VCaP (cell line): Measurements from ENCODE around the gene TRAPPC8.
"Not testable (repeated sequence)": the region's sequence is repeated elsewhere in the genome, so short reads cannot be mapped to it uniquely, and the experiment has no call there.

Experiments used
- H3K27ac ChIP-seq: fragments of 450-650 bp; 2 replicates; pipeline ENCODE4 v1.5.1; 2017
- CTCF ChIP-seq: fragments of 450-650 bp; conservative IDR thresholded peaks from 2 replicates; pipeline ENCODE4 v1.5.1; 2017; ENCODE audit warnings: mild to moderate bottlenecking, moderate library complexity

Gene TRAPPC8

GRCh38 chr18:31901063-31901462, 41.9 kb downstream of the TRAPPC8 start:
- no peak for TF ChIP-seq CTCF
- H3K27ac ChIP-seq: no peak overlapping the region

DNA sequence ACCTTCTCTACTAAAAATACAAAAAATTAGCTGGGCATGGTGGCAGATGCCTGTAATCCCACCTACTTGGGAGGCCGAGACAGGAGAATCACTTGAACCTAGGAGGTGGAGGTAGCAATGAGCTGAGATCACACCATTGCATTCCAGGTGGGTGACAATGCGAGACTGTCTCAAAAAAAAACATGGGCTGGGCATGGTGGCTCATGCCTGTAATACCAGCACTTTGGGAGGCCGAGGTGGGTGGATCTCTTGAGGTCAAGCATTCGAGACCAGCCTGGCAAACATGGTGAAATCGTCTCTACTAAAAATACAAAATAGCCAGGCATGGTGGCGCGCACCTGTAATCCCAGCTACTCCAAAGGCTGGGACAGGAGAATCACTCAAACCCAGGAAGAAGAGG, 43.2 kb downstream of the TRAPPC8 start:
- not testable (repeated sequence) for H3K27ac ChIP-seq

DNA sequence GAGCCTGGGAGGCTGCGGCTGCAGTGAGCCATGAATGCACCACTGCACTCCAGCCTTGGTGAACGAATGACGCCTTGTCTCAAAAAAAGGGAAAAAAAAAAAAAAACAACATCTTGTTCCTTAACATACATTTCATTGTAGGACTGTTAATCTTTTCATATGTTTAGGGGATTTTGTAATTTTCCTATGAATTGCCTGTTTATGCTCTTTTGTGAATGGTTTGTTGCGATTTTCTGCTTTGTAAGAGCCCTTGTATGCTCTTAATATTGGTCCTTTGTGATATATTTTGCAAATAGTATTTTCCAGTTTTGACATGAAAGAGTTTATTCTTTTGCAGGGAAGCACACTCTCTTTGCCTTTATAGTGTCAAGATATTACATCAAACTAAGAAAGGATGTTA, 50.0 kb downstream of the TRAPPC8 start:
- TF ChIP-seq CTCF: no peak

DNA sequence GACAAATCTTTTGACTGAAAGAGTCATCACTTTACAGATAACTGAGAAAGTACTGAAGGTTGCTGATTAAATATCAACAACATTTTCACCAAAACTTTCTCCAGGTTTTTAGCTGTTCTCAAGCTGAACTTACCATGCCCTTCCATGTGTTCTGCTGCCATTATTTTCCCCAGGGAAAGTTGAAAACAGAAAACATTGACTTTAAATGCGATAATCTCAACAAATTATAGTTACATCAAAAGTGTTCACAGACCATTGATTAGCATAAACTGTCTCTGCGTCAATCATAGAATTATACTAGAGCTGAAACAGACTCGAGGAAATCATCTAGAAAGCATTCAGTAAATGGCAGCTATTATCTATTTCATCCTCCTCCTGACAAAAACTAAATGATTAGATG, 51.4 kb downstream of the TRAPPC8 start:
- TF ChIP-seq CTCF: no peak
- no peak overlapping the region for H3K27ac ChIP-seq

More for the DNA sequence above, 50.0 kb downstream of the TRAPPC8 start:
- H3K27ac ChIP-seq: no peak overlapping the region

- no peak overlapping the region for H3K27ac ChIP-seq
- no peak for TF ChIP-seq CTCF
Observed at GRCh38 chr18:31884020-31884419, 58.9 kb downstream of the TRAPPC8 start.

GRCh38 chr18:31880186-31880898, 62.6 kb downstream of the TRAPPC8 start:
- no peak overlapping the region for H3K27ac ChIP-seq
- no peak for TF ChIP-seq CTCF

- TF ChIP-seq CTCF: no peak
- no peak overlapping the region for H3K27ac ChIP-seq
Observed at GRCh38 chr18:31878358-31878757, 64.6 kb downstream of the TRAPPC8 start.

GRCh38 chr18:31877900-31878299, 65.0 kb downstream of the TRAPPC8 start:
- no peak for TF ChIP-seq CTCF
- no peak overlapping the region for H3K27ac ChIP-seq
